Astrocyte of the spinal cord (primary cell): Measurements from ENCODE around the gene CYTH3.
"Not testable (repeated sequence)": the region's sequence is repeated elsewhere in the genome, so short reads cannot be mapped to it uniquely, and the experiment has no call there.

Source experiments
- DNase-seq: peaks from one replicate; pipeline ENCODE4 v3.0.0; 2011; ENCODE audit warnings: low read depth, low spot score
- H3K4me3 ChIP-seq: 2 replicates; pipeline ENCODE4 v1.5.1; 2011; ENCODE audit warnings: low read depth, mild to moderate bottlenecking, low read length, moderate library complexity
- CTCF ChIP-seq: IDR thresholded peaks from 2 replicates; pipeline ENCODE4 v1.5.1; 2012; ENCODE audit warnings: low read depth, mild to moderate bottlenecking, low read length, inconsistent platforms
- in situ Hi-C: cut with HindIII; loops from 2 replicates; pipeline ENCODE4 v1.10.0; 2017; ENCODE audit warnings: low sequenced_read_pairs

Gene CYTH3

GRCh38 chr7:6200971-6201370, 71.5 kb downstream of the CYTH3 start:
- H3K4me3 ChIP-seq, result no peak overlapping the region
- no peak for DNase-seq
- in situ Hi-C loops, result no loop called here
- no peak for TF ChIP-seq CTCF

GRCh38 chr7:6198689-6199595, 73.5 kb downstream of the CYTH3 start:
- in situ Hi-C loops, result no loop called here
- TF ChIP-seq CTCF, result no peak
- H3K4me3 ChIP-seq, result no peak overlapping the region
- no peak for DNase-seq

- in situ Hi-C loops, result no loop called here
- no peak for DNase-seq
- H3K4me3 ChIP-seq, result no peak overlapping the region
Measured at GRCh38 chr7:6197801-6198551, 74.4 kb downstream of the CYTH3 start.

GRCh38 chr7:6193709-6194108, 78.7 kb downstream of the CYTH3 start:
- no peak for TF ChIP-seq CTCF
- in situ Hi-C loops, result no loop called here
- no peak overlapping the region for H3K4me3 ChIP-seq
- DNase-seq, result no peak

More at GRCh38 chr7:6197801-6198551, 74.4 kb downstream of the CYTH3 start:
- no peak for TF ChIP-seq CTCF

- in situ Hi-C loops, H3K4me3 ChIP-seq, DNase-seq: not testable (repeated sequence)
Measured at GRCh38 chr7:6190563-6190962, 81.9 kb downstream of the CYTH3 start.

- no peak for DNase-seq
- in situ Hi-C loops, result no loop called here
- TF ChIP-seq CTCF, result no peak
- no peak overlapping the region for H3K4me3 ChIP-seq
Measured at GRCh38 chr7:6188389-6188788, 84.0 kb downstream of the CYTH3 start.

GRCh38 chr7:6186577-6186976, 85.8 kb downstream of the CYTH3 start:
- no peak overlapping the region for H3K4me3 ChIP-seq
- no peak for DNase-seq
- in situ Hi-C loops, result no loop called here
- TF ChIP-seq CTCF, result no peak
